AG09319 (cell line): ENCODE measurements around the gene FAM8A1.
A peak's percentile ranks its signal among the peaks of the same experiment; 100 is the strongest.
"Not testable (repeated sequence)": the region's sequence is repeated elsewhere in the genome, so short reads cannot be mapped to it uniquely, and the experiment has no call there.

Experiments used
- DNase-seq: peaks from one replicate; pipeline ENCODE4 v3.0.0-alpha.2; 2010; ENCODE audit warnings: low read depth; ENCODE audit errors: extremely low read depth
- CTCF ChIP-seq: IDR thresholded peaks from 2 replicates; pipeline ENCODE4 v1.5.1; 2011; ENCODE audit warnings: low read depth, mild to moderate bottlenecking, inconsistent platforms, low read length, moderate library complexity

The FAM8A1 gene

DNA sequence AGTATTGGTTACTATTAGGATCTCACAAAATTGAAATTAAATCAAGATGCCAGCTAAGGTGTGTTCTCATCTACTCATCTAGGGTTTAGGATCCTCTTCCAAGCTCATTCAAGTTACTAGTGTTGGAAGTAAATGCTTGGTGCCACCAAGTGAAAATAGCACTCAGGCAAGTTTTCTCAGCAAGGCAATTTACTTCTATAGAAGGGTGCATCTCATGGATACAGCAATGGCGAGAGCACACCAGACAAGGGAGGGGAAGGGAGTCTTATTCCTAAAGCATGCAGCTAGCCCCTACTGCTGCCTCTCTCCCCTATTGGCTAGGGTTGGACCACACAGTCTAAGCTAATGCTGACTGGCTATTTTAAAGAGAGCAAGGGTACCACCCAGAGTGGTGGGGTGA lies 23.0 kb upstream of the FAM8A1 start:
- no peak for TF ChIP-seq CTCF

GRCh38 chr6:17580518-17581048 lies 19.5 kb upstream of the FAM8A1 start:
- no peak for TF ChIP-seq CTCF
- no peak for DNase-seq

More for the DNA sequence above, 23.0 kb upstream of the FAM8A1 start:
- DNase-seq: no peak

GRCh38 chr6:17581282-17581681 lies 18.8 kb upstream of the FAM8A1 start:
- not testable (repeated sequence) for DNase-seq

DNA sequence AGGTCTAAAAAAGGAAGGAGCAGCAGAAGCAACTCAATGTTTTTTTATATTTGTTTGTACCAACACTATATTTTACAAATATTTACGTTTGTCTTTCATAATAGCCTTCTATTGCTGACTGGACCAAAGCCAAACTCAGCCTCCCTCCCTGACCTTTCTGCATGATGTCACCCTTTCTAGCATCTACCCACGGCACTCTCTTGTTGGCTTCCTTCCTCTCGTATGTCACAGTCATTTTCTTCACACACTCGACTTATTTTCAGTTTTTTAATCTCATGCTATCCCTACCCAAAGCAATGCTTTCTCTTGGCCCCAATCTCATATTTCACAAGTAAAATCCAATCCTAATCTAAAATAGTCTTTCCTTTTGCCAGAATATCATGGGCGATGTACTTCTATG lies 16.3 kb upstream of the FAM8A1 start:
- no peak for TF ChIP-seq CTCF
- DNase-seq: no peak

GRCh38 chr6:17584241-17584803 lies 15.8 kb upstream of the FAM8A1 start:
- peak; percentile 57 for DNase-seq
- peak; percentile 60 for TF ChIP-seq CTCF

GRCh38 chr6:17585766-17586490 lies 14.2 kb upstream of the FAM8A1 start:
- no peak; the same call in 1 of the 2 replicates for TF ChIP-seq CTCF
- no peak for DNase-seq

DNA sequence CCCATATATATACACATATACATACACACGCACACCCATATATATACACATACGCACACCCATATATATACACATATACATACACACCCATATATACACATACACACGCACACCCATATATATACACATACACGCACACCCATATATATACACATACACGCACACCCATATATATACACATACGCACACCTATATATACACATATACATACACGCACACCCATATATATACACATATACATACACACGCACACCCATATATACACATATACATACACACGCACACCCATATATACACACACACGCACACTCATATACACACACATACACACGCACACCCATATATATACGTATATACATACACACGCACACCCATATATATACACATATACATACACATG lies 13.5 kb upstream of the FAM8A1 start:
- DNase-seq: not testable (repeated sequence)

- no peak for TF ChIP-seq CTCF
- no peak for DNase-seq
Observed at GRCh38 chr6:17588011-17588410, 12.1 kb upstream of the FAM8A1 start.
